Activated T-cell treated with anti-CD3 and anti-CD28 coated beads for 4 hours (primary cell): ENCODE results near the gene HOXD4.

Experiments
- DNase-seq: peaks from one replicate; pipeline ENCODE4 v3.0.0-alpha.2; 2020

The HOXD4 gene

GRCh38 chr2:176172895-176173566 is 21.7 kb downstream of the HOXD4 start:
- no peak for DNase-seq

GRCh38 chr2:176173567-176174381 is 22.4 kb downstream of the HOXD4 start:
- DNase-seq: no peak

GRCh38 chr2:176174382-176174823 is 23.1 kb downstream of the HOXD4 start:
- no peak for DNase-seq

GRCh38 chr2:176174824-176175708 is 23.7 kb downstream of the HOXD4 start:
- no peak for DNase-seq

GRCh38 chr2:176175709-176176607 is 24.6 kb downstream of the HOXD4 start:
- no peak for DNase-seq

- DNase-seq: no peak
Measured at GRCh38 chr2:176177580-176178037, 26.3 kb downstream of the HOXD4 start.

- no peak for DNase-seq
Measured at GRCh38 chr2:176178038-176178756, 26.8 kb downstream of the HOXD4 start.

GRCh38 chr2:176178757-176179295 is 27.5 kb downstream of the HOXD4 start:
- no peak for DNase-seq

- no peak for DNase-seq
Measured at GRCh38 chr2:176181551-176181950, 30.2 kb downstream of the HOXD4 start.

- no peak for DNase-seq
Measured at GRCh38 chr2:176182671-176183070, 31.3 kb downstream of the HOXD4 start.

GRCh38 chr2:176184749-176185148 is 33.4 kb downstream of the HOXD4 start:
- DNase-seq: no peak

- no peak for DNase-seq
Measured at GRCh38 chr2:176186024-176186423, 34.7 kb downstream of the HOXD4 start.

GRCh38 chr2:176187200-176187898 is 36.0 kb downstream of the HOXD4 start:
- no peak for DNase-seq

- no peak for DNase-seq
Measured at GRCh38 chr2:176187899-176188773, 36.8 kb downstream of the HOXD4 start, which contains the start of gene HOXD1. HOXD1 (plus strand) TSS chr2:176188668; CDS start chr2:176188802, 134 bp downstream.

GRCh38 chr2:176188774-176189680 is 37.7 kb downstream of the HOXD4 start:
- no peak for DNase-seq

GRCh38 chr2:176189681-176190641 is 38.6 kb downstream of the HOXD4 start:
- no peak for DNase-seq

GRCh38 chr2:176192351-176192750 is 41.0 kb downstream of the HOXD4 start:
- no peak for DNase-seq
